CD4-positive, alpha-beta T cell treated with Interleukin-6 at 100 ng/mL for 8 hours (primary cell): ENCODE measurements around the gene TSPAN31.
A peak's percentile ranks its signal among the peaks of the same experiment; 100 is the strongest.

Source experiments
- DNase-seq: peaks from one replicate; pipeline ENCODE4 v3.0.0-alpha.2; 2020; ENCODE audit warnings: mixed read lengths, low spot score

Gene TSPAN31

GRCh38 chr12:57752668-57753000, 7.8 kb downstream of the TSPAN31 start:
- DNase-seq = no peak

GRCh38 chr12:57753756-57754337, 9.0 kb downstream of the TSPAN31 start:
- no peak for DNase-seq

- DNase-seq = peak; percentile 93
Measured at GRCh38 chr12:57754411-57755193, 9.8 kb downstream of the TSPAN31 start, which contains the start of gene MARCHF9. Gene MARCHF9 (plus strand): TSS chr12:57755103. CDS start chr12:57755529, 426 bp downstream.

GRCh38 chr12:57755194-57755453, 10.3 kb downstream of the TSPAN31 start:
- no peak for DNase-seq

- no peak for DNase-seq
Measured at GRCh38 chr12:57755454-57756372, 10.9 kb downstream of the TSPAN31 start.

- DNase-seq = peak; percentile 69
Measured at GRCh38 chr12:57756406-57757341, 11.8 kb downstream of the TSPAN31 start.

GRCh38 chr12:57757771-57758170, 12.9 kb downstream of the TSPAN31 start:
- no peak for DNase-seq

GRCh38 chr12:57758552-57759359, 13.9 kb downstream of the TSPAN31 start:
- no peak for DNase-seq

GRCh38 chr12:57759360-57759980, 14.6 kb downstream of the TSPAN31 start:
- peak; percentile 56 for DNase-seq

GRCh38 chr12:57760347-57760982, 15.6 kb downstream of the TSPAN31 start:
- no peak for DNase-seq

GRCh38 chr12:57761391-57761998, 16.7 kb downstream of the TSPAN31 start:
- no peak for DNase-seq

GRCh38 chr12:57762463-57762862, 17.6 kb downstream of the TSPAN31 start:
- DNase-seq = no peak

GRCh38 chr12:57763881-57764661, 19.2 kb downstream of the TSPAN31 start:
- no peak for DNase-seq

GRCh38 chr12:57764662-57765002, 19.8 kb downstream of the TSPAN31 start:
- DNase-seq = no peak

- DNase-seq = peak; percentile 42
Measured at GRCh38 chr12:57765003-57765697, 20.3 kb downstream of the TSPAN31 start.

GRCh38 chr12:57765698-57766463, 21.0 kb downstream of the TSPAN31 start:
- DNase-seq = no peak
